NCI-H524 (cell line): ENCODE results near the gene TOP1.

Experiments
- DNase-seq, 2 experiments: peaks; one replicate each; lab custom pipeline; 2025; lab: John Stamatoyannopoulos, UW

TOP1 gene

DNA sequence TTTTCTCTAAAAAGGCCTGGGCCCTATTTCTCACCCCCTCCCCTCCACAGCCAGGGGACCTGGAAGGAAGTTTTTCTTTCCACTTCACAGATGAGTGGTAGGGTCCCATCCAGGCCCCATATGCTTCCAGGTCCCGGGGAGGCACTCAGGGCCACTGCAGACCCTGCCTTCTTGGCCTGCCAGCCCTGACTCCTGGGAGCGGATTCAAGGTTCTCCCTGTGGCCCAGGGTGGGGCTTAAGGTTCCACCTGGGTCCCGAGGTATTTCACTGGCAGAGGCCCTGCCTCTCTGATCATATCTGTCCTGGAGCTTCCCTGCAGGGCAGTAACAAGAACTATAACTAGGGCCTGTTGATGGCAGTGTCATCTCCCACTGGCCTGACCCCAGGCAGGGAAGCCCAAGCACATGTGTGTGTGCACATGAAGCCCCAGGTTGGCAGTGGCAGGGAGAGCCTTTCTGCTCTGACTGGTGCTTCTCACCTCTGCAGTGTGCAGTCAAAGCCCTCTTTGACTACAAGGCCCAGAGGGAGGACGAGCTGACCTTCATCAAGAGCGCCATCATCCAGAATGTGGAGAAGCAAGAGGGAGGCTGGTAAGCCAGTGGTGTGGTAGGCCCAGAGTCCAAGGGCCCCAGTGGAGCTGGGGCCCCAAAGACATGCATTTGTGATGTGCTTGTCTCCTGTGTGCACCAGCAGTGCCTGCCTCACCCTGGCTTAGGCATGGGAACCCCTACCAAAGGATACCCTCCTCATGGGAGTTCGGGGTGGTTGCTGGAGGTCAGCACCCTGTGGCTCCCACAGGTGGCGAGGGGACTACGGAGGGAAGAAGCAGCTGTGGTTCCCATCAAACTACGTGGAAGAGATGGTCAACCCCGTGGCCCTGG, 139.9 kb downstream of the TOP1 start:
- no peak for DNase-seq

DNA sequence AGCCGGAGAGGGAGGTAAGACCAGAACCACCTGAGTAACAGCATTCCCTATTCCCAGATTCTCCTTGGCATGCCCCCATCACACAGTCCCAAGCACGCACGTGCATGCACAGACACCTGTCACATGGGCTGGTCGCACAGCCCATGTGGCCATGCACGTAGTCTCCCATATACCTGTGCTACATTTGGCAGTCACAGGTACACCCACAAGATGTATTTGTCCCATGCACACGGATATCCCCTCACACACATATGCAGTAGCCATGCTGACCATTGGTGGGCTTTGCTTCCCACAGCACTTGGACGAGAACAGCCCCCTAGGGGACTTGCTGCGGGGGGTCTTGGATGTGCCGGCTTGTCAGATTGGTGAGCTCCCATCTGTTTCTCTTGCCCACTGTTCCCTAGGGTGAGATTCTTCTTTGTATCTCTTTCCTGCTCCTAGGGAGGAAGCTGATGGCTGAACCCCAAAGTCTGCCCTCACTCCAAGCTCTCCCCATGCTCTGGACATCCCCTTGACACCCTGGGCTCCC, 140.6 kb downstream of the TOP1 start:
- DNase-seq = no peak

DNA sequence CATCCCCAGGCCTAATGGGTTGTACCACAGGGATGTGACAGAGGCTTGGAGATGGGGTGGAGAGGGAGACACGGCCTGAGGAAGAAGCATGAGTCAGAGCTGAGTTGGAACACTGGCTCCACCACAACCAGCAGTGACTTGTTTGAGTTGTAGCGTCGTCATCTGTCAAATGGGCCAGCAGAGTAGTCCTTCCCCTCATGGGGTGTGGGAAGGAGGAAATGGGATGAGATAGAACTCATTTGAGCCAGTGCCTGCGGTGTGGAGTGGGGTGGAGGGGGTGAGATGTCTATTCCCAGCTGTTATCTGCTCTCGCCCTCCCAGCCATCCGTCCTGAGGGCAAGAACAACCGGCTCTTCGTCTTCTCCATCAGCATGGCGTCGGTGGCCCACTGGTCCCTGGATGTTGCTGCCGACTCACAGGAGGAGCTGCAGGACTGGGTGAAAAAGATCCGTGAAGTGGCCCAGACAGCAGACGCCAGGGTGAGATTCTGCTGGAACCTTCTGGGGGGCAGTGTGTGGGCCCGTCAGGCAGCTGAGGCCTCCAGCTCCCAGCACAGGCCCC, 141.2 kb downstream of the TOP1 start:
- no peak for DNase-seq

DNA sequence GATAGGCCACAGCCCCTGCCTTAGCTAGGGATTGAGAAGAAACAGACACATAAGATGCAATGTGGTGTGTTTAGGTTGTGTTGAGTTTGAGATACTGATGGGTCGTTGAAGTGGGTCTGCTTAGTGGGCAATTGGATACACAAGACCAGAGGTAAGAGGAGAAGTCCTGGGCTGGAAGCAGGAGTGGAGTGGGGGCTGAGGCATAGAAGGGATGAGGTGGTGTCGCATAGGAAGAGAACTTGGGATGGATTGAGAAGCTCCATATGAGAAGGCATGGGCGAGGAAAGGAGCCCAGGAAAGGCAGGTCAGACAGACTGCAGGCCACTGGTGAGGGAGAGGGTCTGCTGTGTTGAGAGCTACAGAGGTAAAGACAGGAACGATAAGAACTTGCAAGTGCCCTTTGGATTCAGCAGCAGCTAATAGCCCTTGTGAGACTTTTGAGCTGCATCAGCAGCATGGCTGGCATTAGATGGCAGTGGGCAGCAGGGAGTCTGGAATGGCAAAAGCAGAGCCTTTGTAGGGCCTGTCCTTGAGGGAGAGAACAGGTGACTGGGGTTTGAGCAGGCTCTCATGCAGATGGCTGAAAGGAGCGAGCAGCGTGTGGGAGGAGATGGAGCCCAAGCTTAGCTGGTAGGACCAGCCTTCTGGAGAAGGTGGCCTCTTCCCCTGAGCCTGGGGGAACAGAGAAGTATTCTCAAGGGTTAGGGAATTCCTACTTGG, 141.9 kb downstream of the TOP1 start:
- no peak for DNase-seq

DNA sequence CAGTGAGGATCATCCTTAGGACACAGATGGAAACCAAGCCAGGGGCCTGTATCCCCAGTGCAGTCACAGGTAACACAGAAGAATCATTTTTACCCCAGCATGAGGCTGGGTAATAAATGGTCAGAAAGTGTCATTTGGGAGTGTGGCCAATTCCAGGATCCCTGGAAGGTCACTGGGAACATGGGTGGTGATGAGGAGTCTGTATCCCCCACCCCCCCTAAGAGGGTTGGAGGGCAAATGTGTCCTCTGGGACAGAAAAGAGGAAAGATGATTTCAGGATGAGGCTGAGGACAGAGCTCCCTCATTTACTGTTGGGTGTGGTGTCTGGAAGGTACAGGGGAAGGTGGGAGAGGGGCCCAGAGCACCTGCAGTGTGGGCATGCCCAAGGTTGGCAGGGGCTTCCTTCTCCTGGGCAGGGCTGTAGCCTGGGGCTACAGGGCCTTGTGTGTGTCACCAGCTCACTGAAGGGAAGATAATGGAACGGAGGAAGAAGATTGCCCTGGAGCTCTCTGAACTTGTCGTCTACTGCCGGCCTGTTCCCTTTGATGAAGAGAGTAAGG, 143.2 kb downstream of the TOP1 start:
- no peak for DNase-seq

DNA sequence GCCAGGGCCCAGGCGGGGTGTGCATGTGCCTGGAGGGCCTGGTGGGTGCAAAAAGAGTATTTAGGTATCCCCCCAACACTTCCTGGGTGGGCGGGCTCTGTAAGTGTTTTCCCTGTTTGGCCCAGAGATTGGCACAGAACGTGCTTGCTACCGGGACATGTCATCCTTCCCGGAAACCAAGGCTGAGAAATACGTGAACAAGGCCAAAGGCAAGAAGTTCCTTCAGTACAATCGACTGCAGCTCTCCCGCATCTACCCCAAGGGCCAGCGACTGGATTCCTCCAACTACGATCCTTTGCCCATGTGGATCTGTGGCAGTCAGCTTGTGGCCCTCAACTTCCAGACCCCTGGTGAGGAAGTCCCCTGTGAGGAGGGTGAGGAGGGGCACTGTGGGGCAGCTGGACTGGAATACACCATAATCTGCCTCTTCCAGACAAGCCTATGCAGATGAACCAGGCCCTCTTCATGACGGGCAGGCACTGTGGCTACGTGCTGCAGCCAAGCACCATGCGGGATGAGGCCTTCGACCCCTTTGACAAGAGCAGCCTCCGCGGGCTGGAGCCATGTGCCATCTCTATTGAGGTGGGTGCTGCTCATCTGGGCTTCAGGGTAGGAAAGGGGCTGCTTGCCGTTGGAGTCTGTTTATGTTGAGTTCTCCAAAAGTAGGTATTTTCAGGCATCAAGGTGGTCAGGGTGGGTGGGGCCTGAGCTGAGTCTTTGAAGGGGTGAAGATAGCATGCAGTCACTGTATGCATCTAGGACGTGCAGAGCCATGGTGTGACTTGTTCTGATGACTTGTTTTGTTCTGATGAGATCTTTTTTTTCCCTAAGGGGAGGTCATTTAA, 143.9 kb downstream of the TOP1 start:
- no peak for DNase-seq

DNA sequence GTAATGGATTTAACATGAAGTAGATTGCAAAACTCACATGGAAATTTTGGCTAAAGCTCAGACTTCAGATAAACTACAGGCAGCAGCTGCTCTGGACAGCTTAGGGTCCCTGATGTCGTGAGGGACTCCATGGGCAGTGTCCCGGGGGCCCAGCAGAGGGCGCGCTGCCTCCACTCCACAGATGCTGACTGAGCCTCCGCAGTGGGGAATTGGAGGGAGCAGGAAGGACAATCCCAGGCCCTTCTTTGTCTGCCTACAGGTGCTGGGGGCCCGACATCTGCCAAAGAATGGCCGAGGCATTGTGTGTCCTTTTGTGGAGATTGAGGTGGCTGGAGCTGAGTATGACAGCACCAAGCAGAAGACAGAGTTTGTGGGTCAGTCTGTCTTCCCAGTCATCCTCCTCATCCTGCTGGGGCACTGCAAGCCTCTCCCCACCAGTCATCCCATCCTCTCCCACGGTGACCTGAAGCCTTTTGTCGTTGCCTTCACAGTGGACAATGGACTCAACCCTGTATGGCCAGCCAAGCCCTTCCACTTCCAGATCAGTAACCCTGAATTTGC, 144.6 kb downstream of the TOP1 start:
- peak; percentile 29 to 72 for DNase-seq

DNA sequence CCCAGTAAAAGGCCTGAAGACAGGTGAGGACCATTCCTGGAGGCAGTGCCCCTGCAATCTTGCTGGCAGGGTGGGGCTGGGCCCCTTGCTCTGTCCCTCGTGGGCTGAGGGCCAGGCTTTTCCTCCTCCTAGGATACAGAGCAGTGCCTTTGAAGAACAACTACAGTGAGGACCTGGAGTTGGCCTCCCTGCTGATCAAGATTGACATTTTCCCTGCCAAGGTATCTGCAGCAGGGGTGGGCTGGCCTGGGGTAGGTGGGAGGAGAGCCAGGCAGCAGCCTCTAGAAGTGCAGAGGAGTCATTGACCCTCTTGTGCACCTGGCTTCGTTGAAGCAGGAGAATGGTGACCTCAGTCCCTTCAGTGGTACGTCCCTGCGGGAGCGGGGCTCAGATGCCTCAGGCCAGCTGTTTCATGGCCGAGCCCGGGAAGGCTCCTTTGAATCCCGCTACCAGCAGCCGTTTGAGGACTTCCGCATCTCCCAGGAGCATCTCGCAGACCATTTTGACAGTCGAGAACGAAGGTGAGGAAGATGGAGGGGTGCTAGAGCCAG, 145.2 kb downstream of the TOP1 start:
- no peak for DNase-seq
